ENCODE data around the gene CLEC18C. TPM values are rescaled to one million over a fixed set of nuclear protein-coding genes. Genes with fewer than 3 reads are reported as not detected.
"Not testable (repeated sequence)": the region's sequence is repeated elsewhere in the genome, so short reads cannot be mapped to it uniquely, and the experiment has no call there.

The CLEC18C gene
- total RNA-seq: under 0.01 and 0.43 TPM in 2 replicates

- H3K4me3 ChIP-seq (ENCODE audit: low read depth, low read length); DNase-seq (ENCODE audit: low read depth): not testable (repeated sequence)
These were observed at the start of gene CLEC18C for GRCh38 chr16:70173212-70173837. Gene CLEC18C (plus strand): TSS chr16:70173787. CDS start chr16:70174279, 492 bp downstream.

GRCh38 chr16:70123822-70124221 lies 49.8 kb upstream of the CLEC18C start:
- not testable (repeated sequence) for H3K4me3 ChIP-seq (ENCODE audit: low read depth, low read length); DNase-seq (ENCODE audit: low read depth)

- DNase-seq (ENCODE audit: low read depth); H3K4me3 ChIP-seq (ENCODE audit: low read depth, low read length): not testable (repeated sequence)
These were observed 47.4 kb upstream of the CLEC18C start for GRCh38 chr16:70126226-70126625.

GRCh38 chr16:70127706-70128105 lies 45.9 kb upstream of the CLEC18C start:
- DNase-seq (ENCODE audit: low read depth); H3K4me3 ChIP-seq (ENCODE audit: low read depth, low read length): not testable (repeated sequence)

GRCh38 chr16:70128844-70129243 lies 44.7 kb upstream of the CLEC18C start:
- H3K4me3 ChIP-seq (ENCODE audit: low read depth, low read length); DNase-seq (ENCODE audit: low read depth): not testable (repeated sequence)

- not testable (repeated sequence) for H3K4me3 ChIP-seq (ENCODE audit: low read depth, low read length); DNase-seq (ENCODE audit: low read depth)
These were observed 37.8 kb upstream of the CLEC18C start for GRCh38 chr16:70135796-70136195.

GRCh38 chr16:70136595-70136994 lies 37.0 kb upstream of the CLEC18C start:
- not testable (repeated sequence) for DNase-seq (ENCODE audit: low read depth); H3K4me3 ChIP-seq (ENCODE audit: low read depth, low read length)

- not testable (repeated sequence) for DNase-seq (ENCODE audit: low read depth); H3K4me3 ChIP-seq (ENCODE audit: low read depth, low read length)
These were observed 30.8 kb upstream of the CLEC18C start for GRCh38 chr16:70142739-70143138.

GRCh38 chr16:70143231-70143895 lies 30.2 kb upstream of the CLEC18C start:
- not testable (repeated sequence) for DNase-seq (ENCODE audit: low read depth); H3K4me3 ChIP-seq (ENCODE audit: low read depth, low read length)

- H3K4me3 ChIP-seq (ENCODE audit: low read depth, low read length); DNase-seq (ENCODE audit: low read depth): not testable (repeated sequence)
These were observed 25.7 kb upstream of the CLEC18C start for GRCh38 chr16:70147853-70148252.

- H3K4me3 ChIP-seq (ENCODE audit: low read depth, low read length); DNase-seq (ENCODE audit: low read depth): not testable (repeated sequence)
These were observed 25.1 kb upstream of the CLEC18C start for GRCh38 chr16:70148453-70148852.

GRCh38 chr16:70149296-70149695 lies 24.3 kb upstream of the CLEC18C start:
- not testable (repeated sequence) for H3K4me3 ChIP-seq (ENCODE audit: low read depth, low read length); DNase-seq (ENCODE audit: low read depth)

GRCh38 chr16:70151391-70151790 lies 22.2 kb upstream of the CLEC18C start:
- H3K4me3 ChIP-seq (ENCODE audit: low read depth, low read length): no peak overlapping the region
- DNase-seq (ENCODE audit: low read depth): no peak
- TF ChIP-seq CTCF (IDR thresholded peaks at IDR 0.05; ENCODE audit: insufficient read depth, low read depth, low read length): no peak
